Activated T-cell treated with anti-CD3 and anti-CD28 coated beads for 1 hour (primary cell): ENCODE data around the gene LINC01488.

Experiments
- DNase-seq: peaks from one replicate; pipeline ENCODE4 v3.0.0-alpha.2; 2020; ENCODE audit warnings: low read depth

The LINC01488 gene

DNA sequence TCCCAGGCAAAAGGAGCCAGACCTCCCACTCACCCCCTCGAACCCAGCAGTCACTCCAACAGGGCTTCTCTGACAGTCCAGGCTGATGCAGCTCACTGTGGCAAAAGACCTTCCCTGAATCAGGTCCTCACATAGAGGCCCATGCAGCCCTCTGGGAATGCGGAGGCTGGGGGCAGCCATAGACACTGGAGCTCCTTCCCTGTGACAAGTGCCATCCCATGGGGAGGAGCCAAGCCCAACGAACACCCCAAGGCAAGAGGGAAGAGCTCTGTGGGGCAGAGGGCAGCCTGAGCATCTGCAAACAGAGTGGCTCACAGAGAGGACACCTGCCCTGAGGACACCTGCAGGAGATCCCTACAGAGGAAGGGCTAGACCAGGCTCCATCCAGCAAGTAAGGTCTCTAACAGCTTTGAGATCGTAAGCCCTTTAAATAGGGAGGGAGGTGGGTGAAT is at the start of gene LINC01488:
LINC01488 (plus strand) TSS at position 271 of the 452 bp plus-strand sequence.
- DNase-seq, result no peak

DNA sequence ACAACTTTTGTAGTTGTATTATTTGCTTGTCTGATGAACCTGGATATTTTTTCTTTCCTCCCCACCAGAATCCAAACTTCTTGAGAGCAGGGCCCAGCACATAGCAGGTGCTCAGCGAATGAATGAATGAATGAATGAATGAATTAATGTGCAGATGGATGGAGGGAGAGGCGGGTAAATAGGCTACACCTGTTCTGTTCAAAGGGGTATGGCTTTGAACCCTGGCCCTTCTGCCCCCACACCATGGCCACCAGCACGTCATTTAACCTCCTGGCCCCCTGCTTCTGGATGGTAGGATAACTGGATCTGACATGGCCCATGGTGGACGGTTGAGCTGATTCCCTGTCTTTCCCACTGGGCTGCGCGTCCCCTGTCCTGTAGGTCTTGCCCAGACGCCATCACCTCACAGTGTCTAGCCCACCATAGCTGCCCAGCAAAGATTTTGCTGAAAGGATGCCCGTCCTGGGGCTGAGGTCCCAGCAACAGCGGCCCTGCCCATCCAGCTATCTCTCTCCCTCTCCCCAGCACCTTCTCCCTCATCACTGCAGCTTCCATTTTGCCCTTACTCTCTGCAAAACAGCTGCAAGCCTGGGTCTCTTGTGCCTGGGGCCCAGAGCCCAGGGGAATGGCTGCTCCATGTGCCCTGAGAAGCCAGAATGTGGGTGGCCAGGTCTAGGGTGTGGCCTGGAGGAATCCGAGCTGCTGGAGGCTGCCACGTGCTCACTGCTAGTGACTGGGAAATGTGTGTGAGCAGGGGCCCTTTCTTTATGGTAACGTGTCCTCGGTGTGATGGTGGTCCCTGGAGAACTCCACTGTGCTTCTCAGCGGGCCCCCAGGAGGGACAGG is 49.3 kb upstream of the LINC01488 start:
- no peak for DNase-seq

DNA sequence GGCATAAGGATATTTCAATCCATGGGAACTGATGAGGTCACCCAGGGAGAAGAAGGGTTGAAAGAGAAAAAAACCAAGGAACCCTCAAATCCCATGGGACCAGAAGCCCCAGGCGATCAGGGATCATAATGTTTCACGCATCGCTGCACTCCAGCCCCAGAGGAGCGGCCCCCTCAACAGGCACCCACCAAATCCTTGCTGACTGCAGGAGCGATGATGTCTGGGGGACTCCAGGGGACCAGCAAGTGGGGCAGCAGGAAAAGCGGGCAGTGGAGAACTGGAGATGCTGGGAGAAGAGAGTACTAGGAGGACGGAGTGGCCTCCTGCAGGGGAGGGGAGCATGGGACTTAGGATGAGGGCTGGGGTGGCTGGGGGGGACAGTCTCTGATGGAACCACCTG is 47.7 kb upstream of the LINC01488 start:
- DNase-seq, result no peak

DNA sequence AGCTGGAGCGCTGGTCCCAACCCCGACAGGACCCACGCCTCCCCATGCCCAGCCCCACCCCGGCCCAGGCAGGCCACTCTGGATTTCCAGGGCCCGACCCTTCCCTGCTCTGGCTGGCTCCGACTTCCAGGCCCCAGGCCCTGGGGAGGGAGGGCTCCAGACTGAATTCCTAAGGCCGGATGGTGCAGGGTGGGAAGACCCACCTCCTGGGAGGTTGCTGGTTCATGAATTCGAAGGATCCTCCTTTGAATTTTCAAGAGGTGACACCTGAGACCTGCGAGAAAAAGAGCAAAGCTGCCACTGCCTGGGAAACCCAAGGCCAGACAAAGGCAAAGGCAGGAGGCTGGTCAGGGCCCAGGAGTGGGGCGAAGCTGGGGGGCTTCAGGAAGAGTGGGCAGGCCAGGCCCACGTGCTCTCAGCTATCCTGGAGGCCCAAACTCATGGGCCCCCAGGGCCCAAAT is 47.0 kb upstream of the LINC01488 start:
- no peak for DNase-seq

DNA sequence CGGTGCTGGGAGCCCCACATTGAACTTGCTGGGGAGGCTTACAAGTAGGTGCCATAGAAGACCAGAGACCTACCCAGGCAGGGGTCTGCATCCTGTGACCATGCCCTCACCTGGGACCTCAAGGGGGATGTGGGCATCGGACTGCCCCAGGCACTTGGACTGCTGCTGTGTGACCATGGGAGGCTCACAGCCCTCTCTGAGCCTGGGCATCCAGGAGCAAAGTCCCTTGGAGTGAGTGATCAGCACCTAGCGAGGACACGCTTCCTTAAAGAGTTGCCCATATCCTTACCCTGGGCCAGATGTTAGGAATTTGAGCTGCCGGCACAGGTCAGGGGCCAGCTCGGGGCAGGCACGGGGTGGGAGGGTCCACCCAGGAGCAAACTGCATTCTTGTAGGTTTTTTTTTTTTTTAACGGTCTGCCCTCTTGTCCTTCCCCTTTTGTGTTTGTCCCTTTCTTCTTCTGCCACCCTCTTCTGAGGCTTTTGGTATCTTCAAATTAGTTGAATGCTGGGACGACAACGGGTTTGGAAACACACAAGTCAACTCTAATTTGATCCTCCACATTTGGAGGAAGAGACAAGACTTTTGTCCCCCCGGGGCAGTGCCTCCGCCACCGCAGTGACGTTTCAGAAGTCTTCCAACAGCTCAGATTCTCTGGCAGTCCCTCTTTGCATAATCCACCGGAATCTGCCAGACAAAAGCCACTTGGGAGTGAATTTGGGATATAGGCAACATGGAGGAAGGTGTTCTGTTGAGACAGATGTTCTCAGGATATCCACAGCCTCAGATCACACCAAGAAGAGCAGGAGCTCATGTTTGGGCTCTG is 46.1 kb upstream of the LINC01488 start:
- DNase-seq, result no peak

DNA sequence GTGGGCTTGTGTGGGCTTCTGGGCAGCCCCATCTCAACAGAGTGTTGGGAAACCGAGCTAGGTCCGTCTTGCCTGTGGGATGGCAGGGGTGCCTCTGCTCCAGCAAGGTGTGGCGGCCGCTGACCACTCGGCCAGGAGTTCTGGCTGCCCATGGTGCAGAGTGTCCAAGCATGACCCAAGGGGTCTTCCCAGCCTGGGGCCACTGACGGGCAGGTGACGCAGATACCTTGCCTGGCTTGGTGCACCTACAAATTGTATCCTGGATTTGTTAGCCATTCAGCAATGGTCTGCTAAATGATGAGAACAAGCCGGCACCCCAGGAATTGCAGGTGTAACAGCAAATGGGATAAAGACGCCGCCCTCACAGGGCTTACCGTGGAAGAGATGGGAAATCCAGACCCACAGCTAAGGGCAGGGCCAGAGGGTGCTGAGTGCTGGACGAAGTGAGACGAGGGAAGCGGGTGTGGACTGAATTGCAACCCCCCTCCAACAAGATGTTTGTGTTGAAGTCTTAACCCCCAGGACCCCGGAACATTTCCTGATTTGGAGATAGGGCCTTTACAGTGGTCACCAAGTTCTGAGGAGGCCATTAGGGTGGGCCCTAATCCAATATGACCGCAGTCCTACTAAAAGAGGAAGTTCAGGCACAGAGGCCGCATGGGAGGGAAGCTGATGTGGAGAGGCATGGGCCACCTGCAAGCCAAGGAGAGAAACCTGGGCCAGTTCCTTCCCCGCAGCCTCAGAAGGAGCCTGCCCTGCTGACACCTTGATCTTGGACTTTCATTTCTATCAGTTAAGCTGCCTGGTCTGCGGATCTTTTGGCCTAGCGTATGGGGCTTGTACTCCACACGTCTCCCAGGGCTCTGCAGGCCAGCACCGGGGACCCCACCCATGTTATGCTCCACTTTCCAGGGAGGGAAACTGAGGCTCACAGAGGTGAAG is 45.2 kb upstream of the LINC01488 start:
- no peak for DNase-seq

DNA sequence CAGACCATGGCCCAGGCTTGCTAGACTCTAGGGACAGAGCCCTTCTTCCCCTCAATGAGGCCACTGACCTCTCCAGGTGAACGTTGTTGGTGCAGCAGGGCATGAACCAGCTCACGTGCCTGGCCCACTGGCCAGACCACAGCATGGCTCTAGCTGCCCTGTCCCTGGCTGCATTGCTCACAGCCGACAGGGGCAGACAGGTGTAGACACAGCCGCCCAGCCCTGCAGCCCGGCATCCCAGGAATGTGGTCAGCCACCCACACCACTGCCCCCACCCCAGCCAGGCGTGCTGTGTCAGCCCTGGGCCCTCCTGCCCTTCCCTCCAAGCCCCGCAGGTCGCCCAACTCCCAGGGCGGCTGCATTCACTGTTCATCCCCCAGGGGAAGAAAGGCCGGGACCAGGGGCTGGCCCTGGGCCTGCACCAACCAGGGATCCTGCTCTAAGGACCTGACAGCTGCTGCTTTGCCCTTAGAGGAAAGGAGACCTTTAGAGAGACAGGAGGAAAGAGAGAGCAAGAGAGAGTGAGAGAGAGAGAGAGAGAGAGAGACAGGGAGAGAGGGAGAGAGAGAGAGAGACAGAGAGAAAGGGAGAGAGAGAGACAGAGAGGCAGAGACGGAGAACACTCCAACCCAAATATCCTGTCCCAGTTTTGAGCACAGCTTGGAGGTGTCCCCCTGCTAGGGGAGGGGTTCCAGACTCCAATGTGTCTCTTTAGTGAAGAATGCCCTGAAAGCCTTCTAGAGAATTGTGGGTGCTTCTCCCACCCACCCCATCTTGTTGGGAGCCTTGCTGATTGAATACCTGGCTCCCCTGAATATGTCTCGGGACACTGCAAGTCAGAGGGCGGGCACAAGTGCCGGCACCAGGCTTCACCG is 44.2 kb upstream of the LINC01488 start:
- DNase-seq, result no peak

DNA sequence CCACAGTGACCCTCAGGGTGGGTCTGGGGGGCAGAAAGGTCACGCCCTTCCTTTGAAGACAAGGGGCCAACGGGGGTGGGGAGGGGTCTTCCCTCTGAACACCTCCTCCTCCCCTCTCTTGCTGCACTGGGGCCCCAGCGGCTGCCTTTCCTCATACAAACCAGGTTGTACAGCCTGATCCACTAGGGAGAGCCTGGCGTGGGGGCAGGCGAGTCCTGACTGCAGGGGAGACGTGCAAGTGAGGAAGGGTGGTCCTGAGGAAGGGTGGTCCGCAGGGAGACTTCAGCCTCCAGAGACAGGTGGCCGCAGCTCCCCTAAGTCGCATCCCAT is 43.6 kb upstream of the LINC01488 start:
- DNase-seq, result no peak

DNA sequence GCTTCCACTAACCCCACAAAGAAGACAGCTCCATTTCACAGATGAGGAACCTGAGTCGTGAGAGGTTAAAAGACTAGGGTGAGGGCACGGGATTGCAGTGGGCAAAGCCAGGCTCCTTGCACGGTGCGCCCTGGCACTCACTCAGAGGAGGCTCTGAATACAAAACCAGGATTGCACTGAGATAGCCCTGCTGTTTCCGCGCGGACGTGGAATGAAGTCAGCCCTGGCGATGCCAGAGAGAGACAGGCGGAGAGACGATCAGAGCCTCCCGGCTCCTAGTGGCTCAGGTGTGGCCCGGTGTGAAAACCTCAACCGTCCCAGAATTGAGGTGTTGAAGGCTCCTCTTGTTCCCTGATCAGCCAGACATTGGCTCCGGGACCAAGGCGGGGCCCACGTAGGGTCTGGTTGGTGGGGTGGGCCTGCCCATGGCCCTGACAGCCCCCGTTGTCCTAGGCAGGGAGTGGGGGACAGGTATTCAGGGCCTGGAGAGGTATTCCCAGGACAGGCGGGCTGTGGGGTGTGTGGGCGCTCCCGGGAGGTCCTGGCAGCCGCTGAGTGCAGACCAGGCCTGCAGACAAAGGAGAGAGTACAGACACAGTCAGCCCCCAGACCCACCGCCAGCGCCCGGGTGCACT is 43.1 kb upstream of the LINC01488 start:
- DNase-seq, result no peak

DNA sequence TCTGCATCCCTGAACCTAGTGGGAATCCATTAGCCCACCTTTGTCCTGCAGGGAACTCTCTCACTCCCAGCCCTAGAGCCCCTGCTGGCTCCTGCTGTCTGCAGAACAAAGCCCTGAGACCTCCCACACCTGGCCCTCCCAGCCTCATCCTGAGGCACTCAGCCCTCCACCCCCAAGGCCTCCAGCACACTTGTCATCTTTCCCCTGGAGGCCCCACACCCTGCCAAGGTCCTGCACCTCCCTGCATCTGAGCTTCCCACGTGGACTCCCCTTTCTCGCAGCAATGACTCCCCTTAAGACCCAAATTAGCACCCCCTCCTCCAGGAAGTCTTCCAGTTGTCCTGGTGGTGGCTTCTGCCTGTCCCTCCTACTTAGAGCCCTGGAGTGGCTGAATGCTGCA is 42.3 kb upstream of the LINC01488 start:
- DNase-seq, result no peak

DNA sequence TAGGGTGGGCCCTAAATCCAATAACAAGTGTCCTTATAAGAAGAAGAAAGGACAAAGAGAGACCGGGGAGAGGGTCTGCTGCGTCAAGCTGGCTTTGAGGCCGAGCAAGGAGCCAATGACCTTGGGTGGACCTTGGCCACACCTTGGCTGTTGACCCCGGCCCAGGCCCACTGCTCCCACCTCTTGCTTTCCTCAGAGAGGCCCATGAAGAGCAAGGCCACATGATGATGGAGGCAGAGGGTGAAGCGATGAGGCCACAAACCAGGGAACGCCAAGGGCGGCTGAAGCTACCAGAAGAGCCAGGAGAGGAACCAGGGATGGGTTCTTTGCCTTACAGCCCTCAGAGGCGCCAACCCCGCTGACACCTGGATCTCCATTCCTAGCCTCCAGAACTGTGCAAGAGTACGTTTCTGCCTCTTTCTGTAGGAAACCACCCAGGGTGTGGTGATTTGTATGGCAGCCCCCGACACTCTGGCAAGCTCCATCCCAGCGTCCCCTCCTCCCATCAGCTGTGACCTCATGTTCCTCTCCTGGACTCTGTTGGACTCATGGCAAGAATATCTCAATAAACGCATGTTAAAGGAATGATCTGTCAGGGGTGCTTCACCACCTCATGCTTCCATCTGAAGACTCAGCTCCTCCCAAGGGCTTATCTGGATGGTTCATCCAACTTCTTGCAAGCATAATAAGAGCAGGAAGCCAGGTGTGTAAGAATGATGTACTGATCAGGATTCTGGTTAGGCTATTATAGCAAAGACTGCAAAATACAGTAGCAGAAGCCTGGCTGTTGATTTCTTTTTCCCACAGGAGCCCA is 41.6 kb upstream of the LINC01488 start:
- no peak for DNase-seq

DNA sequence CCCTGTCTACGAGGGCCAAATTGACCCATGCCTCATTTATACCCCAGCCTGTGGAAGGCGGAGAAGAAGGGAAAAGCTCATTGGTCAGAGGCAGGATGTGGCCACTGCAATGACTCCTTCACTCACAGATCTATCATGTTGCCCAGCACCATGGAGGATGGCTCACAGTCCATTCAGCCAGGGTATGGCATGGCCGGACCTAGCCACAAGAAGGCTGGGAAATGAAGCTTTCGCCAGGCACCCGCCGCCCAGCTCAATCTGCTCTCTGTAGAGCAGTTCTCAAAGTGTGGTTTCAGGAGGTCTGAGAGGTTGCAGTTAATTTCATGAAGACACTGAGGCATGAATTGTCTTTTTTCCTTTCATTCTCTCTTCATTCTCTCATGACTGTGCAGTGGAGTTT is 40.6 kb upstream of the LINC01488 start:
- no peak for DNase-seq

DNA sequence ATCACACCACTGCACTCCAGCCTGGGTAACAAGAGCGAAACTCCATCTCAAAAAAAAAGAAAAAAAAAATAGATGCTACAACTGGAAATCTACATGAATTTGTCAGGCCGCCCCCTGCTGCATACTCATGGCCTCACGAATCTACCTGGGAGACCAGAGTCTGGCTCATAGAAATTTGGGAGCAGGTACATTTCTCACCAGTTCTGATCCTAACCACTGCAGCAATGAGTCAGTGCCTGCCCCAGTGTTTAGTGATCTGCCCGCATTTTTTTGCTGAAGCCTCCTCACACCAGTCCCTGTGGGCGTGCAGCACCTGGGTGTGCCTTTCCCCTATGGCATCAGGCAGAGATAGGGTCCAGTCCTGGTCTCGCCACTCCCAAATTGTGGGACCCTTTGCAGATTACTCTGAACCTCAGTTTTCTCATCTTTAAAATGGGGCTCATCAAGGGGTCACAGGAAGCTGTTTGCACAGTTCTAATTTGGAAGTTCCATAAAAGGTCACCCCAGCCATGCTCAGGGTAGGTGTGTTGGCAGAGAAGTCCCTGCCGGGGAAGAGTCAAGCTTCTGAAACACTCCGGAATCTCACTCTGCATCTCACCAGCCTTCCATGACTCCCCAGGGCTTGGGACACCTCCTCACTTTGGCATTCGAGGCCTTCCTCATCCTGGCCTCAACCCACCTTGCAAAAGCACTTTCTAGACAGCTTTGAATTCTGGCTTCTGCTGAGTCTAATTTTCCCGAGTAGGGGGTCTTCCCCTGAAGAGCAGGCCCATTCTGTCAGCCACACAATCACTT is 39.3 kb upstream of the LINC01488 start:
- no peak for DNase-seq

DNA sequence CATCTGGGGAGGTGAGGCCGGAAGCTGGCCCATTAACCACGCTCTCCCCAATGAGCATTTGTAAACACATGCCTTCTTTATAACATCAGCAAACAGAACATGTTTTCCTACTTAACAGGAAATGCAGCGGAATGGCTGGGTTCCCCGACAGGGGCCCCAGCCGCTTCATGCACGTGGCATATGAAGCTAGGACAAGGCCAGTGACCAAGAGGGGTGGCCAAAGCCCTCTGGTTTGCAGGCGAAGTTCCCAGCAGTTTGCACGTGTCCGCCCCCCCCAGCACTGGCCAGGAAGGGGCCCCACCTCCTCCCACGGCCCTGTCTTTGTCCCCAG is 38.7 kb upstream of the LINC01488 start:
- no peak for DNase-seq

DNA sequence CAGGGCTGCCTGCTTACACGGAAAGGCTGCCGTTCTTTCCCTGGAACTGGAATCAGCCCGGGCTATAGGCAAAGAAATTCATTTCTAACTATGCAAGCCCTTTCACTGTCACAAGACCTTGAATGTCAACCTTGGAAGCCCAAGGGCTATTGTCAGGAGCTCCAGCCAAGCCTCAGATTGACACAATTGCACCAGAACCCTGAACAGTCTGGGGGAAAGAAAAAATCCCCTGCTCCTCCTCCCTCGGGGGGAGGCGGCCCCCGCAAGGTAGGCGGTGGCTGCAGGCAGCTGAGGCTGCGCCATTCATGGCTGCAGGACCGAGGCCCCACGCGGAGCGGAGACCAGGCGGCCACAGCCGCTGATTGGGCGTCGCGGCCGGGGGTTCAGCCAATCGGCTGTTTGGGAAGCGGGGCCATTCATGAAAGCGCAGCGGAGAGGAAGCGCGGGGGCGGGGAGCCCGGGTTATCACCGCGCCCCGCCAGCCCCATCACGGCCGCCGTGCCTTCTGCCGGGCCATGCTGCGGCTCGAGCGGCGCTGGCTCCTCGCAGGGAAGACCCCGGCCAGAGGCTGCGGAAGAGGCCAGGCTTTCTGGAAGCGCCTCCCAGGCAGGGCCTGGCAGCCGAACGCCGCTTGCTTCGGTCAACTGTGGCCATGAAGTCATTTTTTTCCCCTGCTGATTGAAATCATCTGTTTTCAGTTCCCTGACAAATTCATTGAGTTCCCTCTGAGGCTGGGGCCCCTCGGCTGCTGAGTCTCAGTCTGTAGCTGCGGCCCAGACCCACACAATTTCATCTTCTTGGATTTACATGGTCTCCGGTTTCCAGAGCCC is 38.1 kb upstream of the LINC01488 start:
- peak; percentile 49 for DNase-seq

DNA sequence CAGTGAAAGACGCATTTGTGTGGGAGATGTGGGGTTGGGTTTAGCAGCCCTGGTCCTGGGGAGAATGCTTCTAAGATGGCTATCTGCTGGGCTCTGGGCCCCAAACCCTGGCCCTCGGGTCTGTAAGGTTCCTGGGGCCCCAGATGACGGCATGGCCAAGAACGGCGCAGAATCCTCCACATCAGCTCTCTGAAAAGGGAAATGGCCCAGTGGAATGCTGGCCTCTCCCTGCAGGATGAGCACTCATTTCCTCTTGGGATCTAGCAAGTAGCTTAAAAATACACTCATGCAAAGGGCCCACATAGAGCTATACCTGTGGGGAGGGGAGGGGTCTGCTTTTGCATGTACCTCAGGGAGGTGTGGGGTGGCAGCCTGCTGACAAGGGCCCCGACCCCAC is 37.5 kb upstream of the LINC01488 start:
- no peak for DNase-seq

DNA sequence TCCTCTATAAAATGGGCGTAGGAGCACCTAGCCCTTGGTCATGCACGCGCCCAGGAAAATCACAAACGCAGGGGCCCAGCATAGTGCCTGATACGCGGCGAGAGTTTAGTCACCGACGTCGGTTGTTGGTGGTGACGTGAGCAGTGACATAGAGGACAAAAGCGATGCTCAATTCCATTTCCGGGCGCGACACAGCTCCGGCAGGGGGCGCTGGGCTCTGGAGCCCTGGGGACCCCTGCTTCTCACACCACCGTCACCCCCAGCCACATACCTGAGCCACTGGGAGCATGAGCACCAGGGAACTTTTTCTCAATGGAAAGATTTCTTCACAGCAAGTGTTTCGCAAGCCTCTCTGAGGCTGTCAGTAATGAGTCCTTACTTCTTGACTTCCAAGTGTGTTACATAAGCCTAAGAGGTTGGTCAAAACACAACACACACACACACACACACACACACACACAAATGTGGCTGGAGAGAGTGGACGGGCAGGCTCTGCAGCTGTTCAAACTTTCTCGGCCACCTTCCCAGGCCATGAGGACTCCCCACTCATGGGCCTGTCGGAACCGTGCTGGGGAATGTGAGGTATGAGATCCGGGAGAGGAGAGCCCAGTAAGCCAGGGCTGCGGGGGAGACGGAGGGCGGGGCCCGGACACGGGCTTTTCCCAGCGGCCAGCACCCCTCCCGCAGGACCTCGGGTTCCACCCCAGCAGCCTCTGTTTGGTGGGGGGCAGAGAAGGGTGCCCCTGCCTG is 36.9 kb upstream of the LINC01488 start:
- DNase-seq, result no peak

DNA sequence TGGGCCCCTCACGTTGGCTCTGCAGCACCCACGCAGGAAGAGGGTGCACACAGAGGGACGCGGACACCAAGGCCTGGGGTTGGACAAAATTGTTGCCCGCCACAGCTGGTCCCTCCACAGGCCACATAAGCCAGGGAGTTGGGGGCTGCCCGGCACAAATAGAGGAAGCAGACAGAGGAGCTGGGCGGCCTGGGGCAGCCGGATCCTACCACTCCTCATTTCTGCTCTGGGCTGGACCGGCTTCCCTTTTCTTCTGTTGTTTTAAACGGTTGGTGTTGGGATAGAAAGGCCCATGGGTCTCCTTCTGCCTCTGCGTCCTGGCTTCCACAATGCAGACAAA is 36.4 kb upstream of the LINC01488 start:
- no peak for DNase-seq
